GM12873 (cell line): ENCODE results near the gene HECTD4.

Source experiments
- TF ChIP-seq, protein P1 (sequence below): IDR thresholded peaks from 2 replicates; pipeline ENCODE4 v1.5.1; 2012; ENCODE audit warnings: low read depth, mild to moderate bottlenecking, moderate library complexity, low read length, control low read depth; ENCODE audit not compliant: insufficient read depth; ENCODE audit errors: missing control alignments

The HECTD4 gene

GRCh38 chr12:112330706-112331105, 51.5 kb downstream of the HECTD4 start:
- TF ChIP-seq, protein P1, sequence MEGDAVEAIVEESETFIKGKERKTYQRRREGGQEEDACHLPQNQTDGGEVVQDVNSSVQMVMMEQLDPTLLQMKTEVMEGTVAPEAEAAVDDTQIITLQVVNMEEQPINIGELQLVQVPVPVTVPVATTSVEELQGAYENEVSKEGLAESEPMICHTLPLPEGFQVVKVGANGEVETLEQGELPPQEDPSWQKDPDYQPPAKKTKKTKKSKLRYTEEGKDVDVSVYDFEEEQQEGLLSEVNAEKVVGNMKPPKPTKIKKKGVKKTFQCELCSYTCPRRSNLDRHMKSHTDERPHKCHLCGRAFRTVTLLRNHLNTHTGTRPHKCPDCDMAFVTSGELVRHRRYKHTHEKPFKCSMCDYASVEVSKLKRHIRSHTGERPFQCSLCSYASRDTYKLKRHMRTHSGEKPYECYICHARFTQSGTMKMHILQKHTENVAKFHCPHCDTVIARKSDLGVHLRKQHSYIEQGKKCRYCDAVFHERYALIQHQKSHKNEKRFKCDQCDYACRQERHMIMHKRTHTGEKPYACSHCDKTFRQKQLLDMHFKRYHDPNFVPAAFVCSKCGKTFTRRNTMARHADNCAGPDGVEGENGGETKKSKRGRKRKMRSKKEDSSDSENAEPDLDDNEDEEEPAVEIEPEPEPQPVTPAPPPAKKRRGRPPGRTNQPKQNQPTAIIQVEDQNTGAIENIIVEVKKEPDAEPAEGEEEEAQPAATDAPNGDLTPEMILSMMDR, result no peak

GRCh38 chr12:112328456-112329124, 53.6 kb downstream of the HECTD4 start:
- TF ChIP-seq, protein P1, result no peak

DNA sequence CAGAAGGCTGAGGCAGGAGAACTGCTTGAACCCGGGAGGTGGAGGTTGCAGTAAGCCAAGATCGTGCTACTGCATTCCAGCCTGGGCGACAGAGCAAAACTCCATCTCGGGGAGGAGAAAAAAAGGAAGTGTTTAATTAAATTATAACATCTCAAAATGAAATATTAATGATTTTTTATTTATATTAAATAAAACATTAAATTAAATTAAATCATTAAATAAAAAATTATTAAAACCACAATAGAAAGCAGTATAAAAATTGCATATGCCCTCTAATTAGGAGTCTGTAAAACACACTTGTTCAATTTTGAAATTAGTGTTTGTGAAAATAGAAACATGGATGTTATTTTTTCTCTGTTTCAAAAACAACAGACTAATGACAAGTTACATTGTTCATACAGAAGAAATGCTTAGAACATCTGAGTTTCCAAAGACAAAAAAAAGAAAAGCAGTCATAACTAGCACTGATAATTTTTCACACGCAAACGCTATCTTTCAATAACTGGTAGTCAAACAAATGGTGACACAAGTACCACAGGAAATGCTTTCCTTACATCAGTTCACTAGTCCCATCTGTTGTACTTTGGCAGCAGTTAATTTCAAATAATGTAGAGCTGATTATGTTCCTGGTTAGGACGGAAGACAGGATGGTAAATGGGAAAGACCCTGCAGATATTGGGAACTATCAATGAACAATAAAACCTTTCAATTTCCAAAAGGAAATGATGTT, 54.9 kb downstream of the HECTD4 start:
- TF ChIP-seq, protein P1, result no peak

DNA sequence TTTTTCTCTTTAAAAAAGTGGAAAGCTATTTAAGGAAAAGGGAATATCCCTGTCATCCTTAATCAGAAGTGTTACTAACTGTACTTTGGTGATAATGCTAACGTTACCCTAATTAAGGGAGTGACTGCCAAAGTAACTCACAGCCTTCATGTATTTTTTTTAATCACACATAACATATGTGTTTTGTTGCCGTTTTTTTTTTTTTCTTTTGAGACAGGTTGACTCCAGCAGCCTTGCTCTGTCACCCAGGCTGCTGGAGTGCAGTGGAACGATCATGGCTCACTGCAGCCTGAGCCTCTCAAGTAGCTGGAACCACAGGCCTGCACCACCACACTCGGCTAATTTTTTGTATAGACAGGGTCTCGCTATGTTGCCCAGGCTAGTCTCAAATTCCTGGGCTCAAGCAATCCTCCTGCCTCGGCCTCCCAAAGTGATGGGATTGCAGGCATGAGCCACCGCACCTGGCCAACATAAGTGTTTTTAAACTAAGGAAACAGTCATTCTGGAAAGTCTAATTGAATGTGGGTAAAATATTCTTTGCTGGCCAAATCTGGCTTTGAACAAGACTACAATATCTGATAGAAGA, 56.5 kb downstream of the HECTD4 start:
- TF ChIP-seq, protein P1, result no peak

GRCh38 chr12:112325157-112325556, 57.1 kb downstream of the HECTD4 start:
- TF ChIP-seq, protein P1, result no peak

GRCh38 chr12:112322882-112323547, 59.2 kb downstream of the HECTD4 start:
- TF ChIP-seq, protein P1, result no peak

- TF ChIP-seq, protein P1, result no peak
Observed at GRCh38 chr12:112322441-112322840, 59.8 kb downstream of the HECTD4 start.
